Stimulated activated CD8-positive, alpha-beta memory T cell treated with anti-CD3 and anti-CD28 coated beads, Interleukin-15, amount 100 ng/mL, for 48 hours (primary cell): ENCODE results near the gene SQSTM1.
"Not testable (repeated sequence)": the region's sequence is repeated elsewhere in the genome, so short reads cannot be mapped to it uniquely, and the experiment has no call there.

ENCODE experiments used
- DNase-seq, 2 donors: peaks; one replicate each; pipeline ENCODE4 v3.0.0-alpha.2; 2020; ENCODE audit warnings: low read depth in 2 of 2

SQSTM1 gene

GRCh38 chr5:179854356-179854755, 33.7 kb downstream of the SQSTM1 start:
- DNase-seq: no peak

- DNase-seq: peak; percentile 26 to 39
Measured at GRCh38 chr5:179858241-179858585, 37.5 kb downstream of the SQSTM1 start.

GRCh38 chr5:179858586-179859427, 38.1 kb downstream of the SQSTM1 start, which contains the start of gene MRNIP:
Gene MRNIP, minus strand, starts transcription at chr5:179858817. Its CDS starts 21 bp downstream, at chr5:179858796.
- DNase-seq: peak; percentile 90 to 91

DNA sequence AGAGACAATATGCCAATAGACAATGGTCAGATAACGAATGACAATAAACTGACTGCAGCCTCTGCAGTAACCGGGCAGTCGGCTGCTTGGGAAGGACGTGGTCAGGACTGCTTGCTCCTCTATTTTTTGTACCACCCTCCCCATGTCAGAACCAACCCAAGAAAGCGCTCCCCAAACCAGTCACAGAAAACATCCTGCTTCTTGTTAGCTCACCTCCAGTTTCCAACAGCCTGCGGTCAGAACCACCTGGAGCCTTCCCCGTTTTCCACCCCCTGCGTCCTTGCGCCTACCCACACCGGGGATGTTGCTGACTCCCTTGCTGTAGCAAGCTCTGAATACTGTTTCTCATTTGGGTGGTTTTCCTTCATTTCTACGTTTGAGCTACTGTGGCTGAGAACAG, 39.6 kb downstream of the SQSTM1 start:
- DNase-seq: no peak

- no peak for DNase-seq
Measured at GRCh38 chr5:179862296-179862695, 41.6 kb downstream of the SQSTM1 start.

DNA sequence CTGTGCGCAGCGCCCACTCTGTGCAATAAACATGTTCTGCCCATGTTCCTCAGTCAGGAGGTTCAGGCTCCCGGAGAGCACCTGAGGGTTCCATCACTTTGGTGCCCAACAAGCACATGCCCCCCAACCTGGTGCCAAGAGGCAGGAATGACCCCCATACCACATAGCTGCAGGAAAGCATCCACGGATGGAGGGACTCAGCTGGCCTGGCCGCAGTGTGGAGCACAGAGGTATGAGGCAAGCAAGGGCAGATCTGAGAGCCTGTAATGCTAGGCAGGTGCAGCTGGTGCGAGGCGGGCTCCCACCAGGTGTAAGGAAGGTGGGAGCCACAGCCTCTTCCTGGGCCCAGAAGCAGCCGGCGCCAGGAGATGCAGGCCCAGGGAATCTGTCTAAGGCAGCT, 42.2 kb downstream of the SQSTM1 start:
- no peak for DNase-seq

GRCh38 chr5:179863449-179864085, 42.9 kb downstream of the SQSTM1 start:
- no peak for DNase-seq

DNA sequence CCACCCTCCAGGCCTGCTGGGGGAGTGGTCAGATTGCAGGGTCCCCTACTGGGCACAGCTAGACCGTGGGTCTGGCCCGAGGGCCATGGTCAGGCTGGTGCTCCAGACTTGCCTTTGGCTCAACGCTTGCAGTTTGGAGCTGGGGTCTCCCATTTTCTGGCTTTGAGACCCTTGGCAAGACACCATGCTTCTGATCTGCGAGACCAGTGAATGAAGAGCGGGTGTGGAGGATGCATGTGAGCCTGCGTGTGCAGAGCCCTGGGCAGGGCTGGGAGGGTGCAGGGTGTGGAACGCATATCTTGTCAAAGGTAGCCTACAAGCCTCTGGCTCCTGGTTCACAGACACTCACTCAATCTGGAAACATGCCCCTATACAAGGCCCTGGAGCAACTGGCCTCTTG, 44.0 kb downstream of the SQSTM1 start:
- DNase-seq: no peak

GRCh38 chr5:179865491-179866240, 45.0 kb downstream of the SQSTM1 start:
- no peak for DNase-seq

- DNase-seq: no peak
Measured at GRCh38 chr5:179866241-179867078, 45.8 kb downstream of the SQSTM1 start.

- no peak for DNase-seq
Measured at GRCh38 chr5:179867079-179867465, 46.4 kb downstream of the SQSTM1 start.

DNA sequence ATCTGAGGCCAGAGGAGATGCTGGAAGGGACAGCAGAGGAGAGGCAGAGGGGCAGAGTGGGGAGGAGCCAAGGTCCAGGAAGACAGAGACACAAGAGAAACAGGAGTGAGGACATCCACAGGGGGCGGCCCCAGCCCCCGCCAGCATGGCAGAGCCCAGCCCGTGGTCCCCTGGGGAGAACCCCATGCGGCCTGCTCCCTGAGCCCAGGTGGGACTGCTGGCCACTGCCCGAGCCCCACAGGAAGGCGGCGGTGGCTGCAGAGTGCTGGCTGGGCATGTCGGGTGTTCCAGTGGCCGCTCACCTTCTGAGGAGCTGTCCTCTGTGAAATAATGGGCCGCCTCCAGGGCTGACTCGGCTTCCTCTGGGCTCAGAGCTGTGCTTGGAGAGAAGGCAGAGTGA, 46.8 kb downstream of the SQSTM1 start:
- no peak for DNase-seq

GRCh38 chr5:179868541-179868940, 47.8 kb downstream of the SQSTM1 start:
- DNase-seq: no peak

GRCh38 chr5:179869101-179869500, 48.4 kb downstream of the SQSTM1 start:
- no peak for DNase-seq

- DNase-seq: no peak
Measured at GRCh38 chr5:179869641-179870402, 49.1 kb downstream of the SQSTM1 start.

- DNase-seq: no peak
Measured at GRCh38 chr5:179870403-179870903, 49.7 kb downstream of the SQSTM1 start.

- DNase-seq: no peak
Measured at GRCh38 chr5:179870952-179871351, 50.2 kb downstream of the SQSTM1 start.

GRCh38 chr5:179871533-179871932, 50.8 kb downstream of the SQSTM1 start:
- DNase-seq: not testable (repeated sequence)

GRCh38 chr5:179872055-179872827, 51.5 kb downstream of the SQSTM1 start:
- no peak for DNase-seq
